OCI-LY3 (cell line): Measurements from ENCODE around the gene SMIM32.

Experiments used
- CTCF ChIP-seq: fragments of 200-600, 300-600 bp; sonication (generic); IDR thresholded peaks from 2 replicates; pipeline ENCODE4 v1.5.1; 2014; ENCODE audit warnings: antibody characterized with exemption, low read length, low read depth
- EZH2phosphoT487 ChIP-seq: fragments of 200-600 bp; shearing (Covaris generic); IDR thresholded peaks from 2 replicates; pipeline ENCODE4 v1.6.1; 2018; ENCODE audit warnings: antibody characterized with exemption, mixed run types, low read depth

GRCh38 chr5:136242611-136243010, 49.6 kb upstream of the SMIM32 start:
- TF ChIP-seq CTCF (no peak), EZH2phosphoT487 (no peak)
